ENCODE data around the gene RNLS.
A peak's percentile ranks its signal among the peaks of the same experiment; 100 is the strongest.

RNLS gene

DNA sequence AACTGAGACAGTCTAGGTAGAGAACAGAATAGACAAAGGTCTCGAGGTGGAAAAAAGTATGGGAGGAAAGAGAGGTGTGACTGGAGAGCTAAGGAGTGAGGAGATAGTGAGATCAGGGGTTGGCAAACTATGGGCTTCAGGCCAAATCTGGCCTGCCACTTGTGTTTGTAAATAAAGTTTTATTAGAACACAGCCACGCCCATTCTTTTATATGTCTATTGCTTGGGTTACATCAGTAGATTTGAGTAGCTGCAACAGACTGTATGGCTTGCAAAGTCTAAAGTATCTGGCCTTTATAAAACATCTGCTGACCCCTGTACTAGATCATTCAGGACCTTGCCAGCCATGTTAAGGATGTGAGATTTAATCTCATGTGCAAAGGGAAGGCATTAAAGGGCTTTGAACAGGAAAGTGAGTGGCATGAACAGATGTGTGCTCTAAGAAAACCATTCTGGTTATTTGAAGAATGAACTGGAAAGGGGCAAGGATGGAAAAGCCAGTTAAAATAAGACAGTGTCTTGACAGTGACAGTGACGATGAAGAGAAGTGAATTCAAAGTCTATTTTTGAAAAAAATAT is 240.3 kb downstream of the RNLS start:
- TF ChIP-seq Cebpa-rat (IDR thresholded peaks at IDR 0.05) = no peak
- Histone ChIP-seq H3K9ac (no peak overlapping the region), H4K20me1 (no peaks in the 10 kb centered on the region), H3K4me3 (no peak overlapping the region), H3K4me1 (peaks cover 23% of the 10 kb centered on the region), H3K27ac (no peak overlapping the region), H3K27me3 (no peaks in the 10 kb centered on the region), H3K36me3 (no peaks in the 10 kb centered on the region), H3K4me2 (no peak overlapping the region), H3K9me3 (no peaks in the 10 kb centered on the region)

DNA sequence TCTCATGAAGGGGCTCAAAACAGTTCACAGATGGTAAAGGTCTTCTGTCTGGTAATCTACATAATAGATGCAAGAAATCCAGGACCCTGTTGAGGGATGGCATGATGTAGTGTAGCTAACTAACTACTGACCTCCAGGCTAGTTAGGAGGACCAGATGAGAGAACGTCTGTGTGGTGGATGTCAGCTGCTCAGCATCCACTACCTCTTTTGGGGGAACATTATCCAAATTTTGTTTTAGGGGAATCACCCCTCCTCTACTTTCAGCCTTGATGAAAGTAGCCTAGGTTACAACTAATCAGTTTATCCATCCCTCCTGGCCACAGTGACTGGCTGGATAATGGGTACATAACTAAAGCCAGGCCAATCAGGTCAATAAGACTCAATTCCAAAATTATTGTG is 246.0 kb downstream of the RNLS start:
- no peaks in the 10 kb centered on the region for H3K36me3 ChIP-seq
- H4K20me1 ChIP-seq = no peaks in the 10 kb centered on the region
- H3K4me1 ChIP-seq = peaks cover 13% of the 10 kb centered on the region
- no peak overlapping the region for H3K27ac ChIP-seq
- no peak for TF ChIP-seq Cebpa-rat (IDR thresholded peaks at IDR 0.05)
- H3K9me3 ChIP-seq = no peaks in the 10 kb centered on the region
- no peak overlapping the region for H3K9ac ChIP-seq
- H3K27me3 ChIP-seq = no peaks in the 10 kb centered on the region
- H3K4me2 ChIP-seq = no peak overlapping the region
- H3K4me3 ChIP-seq = no peak overlapping the region

DNA sequence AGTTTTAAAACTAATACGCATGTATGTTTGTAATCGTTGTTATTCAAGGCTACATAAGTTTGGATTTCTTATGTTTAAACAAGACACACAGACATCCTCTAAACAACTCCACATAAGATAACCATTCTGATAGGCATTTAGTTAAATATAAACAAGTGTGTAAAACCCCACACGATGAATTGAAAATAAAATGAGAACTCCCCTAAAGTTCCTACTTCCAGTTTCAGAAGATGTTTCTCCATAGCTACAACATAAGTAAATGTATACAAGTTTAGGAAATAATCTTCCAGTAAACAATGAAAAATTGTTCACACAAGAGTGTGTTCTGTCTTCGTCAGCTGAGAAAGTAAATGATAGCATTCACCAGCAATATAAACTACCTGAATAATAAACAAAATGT is 246.8 kb downstream of the RNLS start:
- Histone ChIP-seq H3K9me3 (no peaks in the 10 kb centered on the region), H3K4me2 (no peak overlapping the region), H4K20me1 (no peaks in the 10 kb centered on the region), H3K9ac (no peak overlapping the region), H3K4me1 (peaks cover 14% of the 10 kb centered on the region), H3K27me3 (no peaks in the 10 kb centered on the region), H3K4me3 (no peak overlapping the region), H3K36me3 (no peaks in the 10 kb centered on the region), H3K27ac (no peak overlapping the region)
- TF ChIP-seq Cebpa-rat (IDR thresholded peaks at IDR 0.05) = no peak

GRCh38 chr10:88333248-88333630 is 249.9 kb downstream of the RNLS start:
- Histone ChIP-seq H3K27ac (no peak overlapping the region), H3K9me3 (0 out of 2 replicates have a peak, but pooled peaks cover 3% of the 10 kb centered on the region), H3K4me2 (0 out of 2 replicates have a peak overlapping the region, but pooled peaks have one; percentile 6), H3K9ac (no peak overlapping the region), H3K4me1 (peaks cover 14% of the 10 kb centered on the region), H4K20me1 (no peaks in the 10 kb centered on the region), H3K27me3 (no peaks in the 10 kb centered on the region), H3K36me3 (no peaks in the 10 kb centered on the region), H3K4me3 (no peak overlapping the region)
- TF ChIP-seq Cebpa-rat (IDR thresholded peaks at IDR 0.05) = no peak

GRCh38 chr10:88332503-88333247 is 250.4 kb downstream of the RNLS start:
- no peak overlapping the region for H3K27ac ChIP-seq
- no peak overlapping the region for H3K9ac ChIP-seq
- H3K4me2 ChIP-seq = 0 out of 2 replicates have a peak overlapping the region, but pooled peaks have one; percentile 6
- H3K4me3 ChIP-seq = no peak overlapping the region
- no peaks in the 10 kb centered on the region for H3K36me3 ChIP-seq
- no peaks in the 10 kb centered on the region for H3K27me3 ChIP-seq
- no peak for TF ChIP-seq Cebpa-rat (IDR thresholded peaks at IDR 0.05)
- 0 out of 2 replicates have a peak, but pooled peaks cover 3% of the 10 kb centered on the region for H3K9me3 ChIP-seq
- peaks cover 14% of the 10 kb centered on the region for H3K4me1 ChIP-seq
- H4K20me1 ChIP-seq = no peaks in the 10 kb centered on the region

DNA sequence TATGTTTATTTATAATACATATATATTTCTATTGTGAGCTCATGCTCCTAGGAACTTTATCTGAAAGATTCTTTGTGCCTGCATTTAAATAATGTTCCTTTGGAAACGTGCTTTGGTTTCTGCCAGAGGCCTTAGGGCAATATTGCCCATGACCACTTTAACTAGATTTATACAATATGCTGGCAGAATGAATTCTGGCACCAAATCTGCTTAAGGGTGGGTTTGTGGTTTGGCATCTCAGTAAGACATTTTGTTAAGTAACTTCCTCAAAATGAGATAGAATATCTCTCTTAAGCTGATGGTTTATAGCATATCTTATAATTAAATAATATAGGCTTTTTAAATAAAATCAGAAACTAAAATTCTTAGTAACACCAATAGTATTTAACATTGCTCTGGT is 252.9 kb downstream of the RNLS start:
- no peaks in the 10 kb centered on the region for H3K27me3 ChIP-seq
- H4K20me1 ChIP-seq = no peaks in the 10 kb centered on the region
- 0 out of 2 replicates have a peak, but pooled peaks cover 3% of the 10 kb centered on the region for H3K9me3 ChIP-seq
- no peak for TF ChIP-seq Cebpa-rat (IDR thresholded peaks at IDR 0.05)
- H3K9ac ChIP-seq = no peak overlapping the region
- H3K27ac ChIP-seq = no peak overlapping the region
- H3K4me1 ChIP-seq = peaks cover 14% of the 10 kb centered on the region
- no peaks in the 10 kb centered on the region for H3K36me3 ChIP-seq
- H3K4me2 ChIP-seq = no peak overlapping the region
- H3K4me3 ChIP-seq = no peak overlapping the region

- Histone ChIP-seq H3K4me3 (no peak overlapping the region), H3K4me1 (peaks cover 5% of the 10 kb centered on the region; the same call in 1 of the 2 replicates), H3K36me3 (no peaks in the 10 kb centered on the region), H4K20me1 (no peaks in the 10 kb centered on the region), H3K4me2 (peak overlapping the region; percentile 31; the same call in 1 of the 2 replicates), H3K9ac (no peak overlapping the region), H3K27me3 (no peaks in the 10 kb centered on the region), H3K9me3 (peaks cover 66% of the 10 kb centered on the region), H3K27ac (no peak overlapping the region)
- no peak for TF ChIP-seq Cebpa-rat (IDR thresholded peaks at IDR 0.05)
Observed at GRCh38 chr10:88322324-88323063, 260.6 kb downstream of the RNLS start.

DNA sequence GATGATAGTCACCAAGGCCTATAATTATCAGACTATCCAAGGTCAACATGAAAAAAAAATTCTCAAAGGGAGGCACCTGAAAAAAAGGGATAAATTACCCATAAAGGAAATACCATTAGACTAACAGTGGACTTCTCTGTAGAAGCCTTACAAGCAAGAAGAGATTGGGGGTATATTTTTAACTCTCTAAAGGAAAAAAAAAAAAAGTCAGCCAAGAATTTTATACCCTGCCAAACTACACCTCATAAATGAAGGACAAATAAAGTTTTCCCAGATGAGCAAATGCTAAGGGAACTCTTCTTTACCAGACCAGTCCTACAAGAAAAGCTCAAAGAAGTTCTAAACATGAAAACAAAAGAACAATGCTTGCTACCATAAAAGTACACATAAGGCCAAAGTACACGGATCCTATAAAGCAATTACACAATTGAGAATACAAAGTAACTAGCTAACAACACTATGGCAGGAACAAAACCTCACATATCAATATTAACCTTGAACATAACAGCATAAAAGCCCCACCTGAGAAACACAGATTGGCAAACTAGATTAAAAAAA is 263.1 kb downstream of the RNLS start:
- Histone ChIP-seq H3K4me2 (no peak overlapping the region), H3K9me3 (peaks cover 66% of the 10 kb centered on the region)

DNA sequence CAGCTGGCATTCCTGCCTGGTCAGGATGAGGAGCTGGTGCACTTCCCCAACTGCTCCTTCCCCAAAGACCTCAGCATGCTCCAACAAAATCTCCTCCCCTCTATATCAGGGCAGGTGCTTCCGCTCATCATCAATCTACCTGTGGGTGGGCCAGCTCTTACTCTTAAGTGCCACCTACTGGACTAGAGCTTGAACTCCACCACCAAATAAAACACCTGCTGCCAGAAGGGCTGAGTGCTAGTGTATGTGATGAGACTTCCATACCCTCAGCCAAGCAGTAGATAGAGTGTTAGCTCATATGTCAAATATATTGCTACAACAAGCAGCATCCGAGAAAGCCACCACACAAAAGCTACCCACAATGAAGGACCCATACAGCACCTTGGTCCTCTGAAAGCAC is 264.3 kb downstream of the RNLS start:
- Histone ChIP-seq H4K20me1 (no peaks in the 10 kb centered on the region), H3K36me3 (no peaks in the 10 kb centered on the region), H3K27me3 (no peaks in the 10 kb centered on the region), H3K9me3 (peaks cover 56% of the 10 kb centered on the region), H3K4me3 (no peak overlapping the region), H3K4me1 (peaks cover 5% of the 10 kb centered on the region; the same call in 1 of the 2 replicates), H3K4me2 (no peak overlapping the region), H3K27ac (no peak overlapping the region), H3K9ac (no peak overlapping the region)
- TF ChIP-seq Cebpa-rat (IDR thresholded peaks at IDR 0.05) = no peak

More for the DNA sequence above, 263.1 kb downstream of the RNLS start:
- Histone ChIP-seq H3K36me3 (no peaks in the 10 kb centered on the region), H3K27ac (no peak overlapping the region), H3K4me1 (peaks cover 5% of the 10 kb centered on the region; the same call in 1 of the 2 replicates), H3K9ac (no peak overlapping the region), H4K20me1 (no peaks in the 10 kb centered on the region), H3K4me3 (no peak overlapping the region), H3K27me3 (no peaks in the 10 kb centered on the region)
- TF ChIP-seq Cebpa-rat (IDR thresholded peaks at IDR 0.05) = no peak

Measured in BLaER1 (cell line).